HEK293 (cell line): ENCODE results near the gene LRRC23.

Experiments used
- BCL11A ChIP-seq: fragments of 450-650 bp; formaldehyde crosslinking; IDR thresholded peaks from 2 replicates; pipeline ENCODE4 v1.5.1; 2016; ENCODE audit warnings: low read depth, missing biosample characterization, missing genetic modification characterization
- EGR2 ChIP-seq: fragments of 450-650 bp; formaldehyde crosslinking; IDR thresholded peaks from 2 replicates; pipeline ENCODE4 v1.5.1; 2016; ENCODE audit warnings: low read depth, missing biosample characterization, missing genetic modification characterization
- FEZF1 ChIP-seq: fragments of 450-650 bp; formaldehyde crosslinking; IDR thresholded peaks from 2 replicates; pipeline ENCODE4 v1.5.1; 2016; ENCODE audit warnings: missing biosample characterization, missing genetic modification characterization
- HIC1 ChIP-seq: fragments of 450-650 bp; formaldehyde crosslinking; IDR thresholded peaks from 2 replicates; pipeline ENCODE4 v1.5.1; 2016; ENCODE audit warnings: missing biosample characterization, missing genetic modification characterization
- HOXD13 ChIP-seq: sonication (generic); formaldehyde crosslinking; IDR thresholded peaks from 2 replicates; pipeline ENCODE4 v1.8.0; 2022; ENCODE audit warnings: missing genetic modification reagents, borderline replicate concordance
- KLF16 ChIP-seq: fragments of 450-650 bp; formaldehyde crosslinking; IDR thresholded peaks from 2 replicates; pipeline ENCODE4 v1.5.1; 2017; ENCODE audit warnings: missing biosample characterization, missing genetic modification characterization
- KLF17 ChIP-seq: fragments of 450-650 bp; formaldehyde crosslinking; IDR thresholded peaks from 2 replicates; pipeline ENCODE4 v1.5.1; 2016; ENCODE audit warnings: missing biosample characterization, missing genetic modification characterization
- PRDM6 ChIP-seq: fragments of 450-650 bp; formaldehyde crosslinking; IDR thresholded peaks from 2 replicates; pipeline ENCODE4 v1.5.1; 2017; ENCODE audit warnings: missing biosample characterization, missing genetic modification characterization
- REPIN1 ChIP-seq: fragments of 450-650 bp; formaldehyde crosslinking; IDR thresholded peaks from 2 replicates; pipeline ENCODE4 v1.5.1; 2017; ENCODE audit warnings: missing biosample characterization, missing genetic modification characterization, low read depth
- SALL2 ChIP-seq: fragments of 450-650 bp; formaldehyde crosslinking; IDR thresholded peaks from 2 replicates; pipeline ENCODE4 v1.5.0; 2017; ENCODE audit warnings: missing biosample characterization, mild to moderate bottlenecking, missing genetic modification characterization, borderline replicate concordance
- SETDB1 ChIP-seq: IDR thresholded peaks from one replicate; pipeline ENCODE4 v1.6.1; 2017; ENCODE audit warnings: mild to moderate bottlenecking, low read length, moderate library complexity, mixed read lengths; ENCODE audit not compliant: insufficient read length
- YY2 ChIP-seq: fragments of 450-650 bp; formaldehyde crosslinking; IDR thresholded peaks from 2 replicates; pipeline ENCODE4 v1.5.1; 2016; ENCODE audit warnings: missing biosample characterization, missing genetic modification characterization
- ZBTB21 ChIP-seq: fragments of 450-650 bp; formaldehyde crosslinking; IDR thresholded peaks from 2 replicates; pipeline ENCODE4 v1.5.1; 2017; ENCODE audit warnings: missing biosample characterization, missing genetic modification characterization
- ZBTB8A ChIP-seq: fragments of 450-650 bp; formaldehyde crosslinking; IDR thresholded peaks from 2 replicates; pipeline ENCODE4 v1.5.1; 2016; ENCODE audit warnings: missing biosample characterization, missing genetic modification characterization
- ZEB2 ChIP-seq: fragments of 450-650 bp; formaldehyde crosslinking; IDR thresholded peaks from 2 replicates; pipeline ENCODE4 v1.5.1; 2016; ENCODE audit warnings: missing biosample characterization, missing genetic modification characterization
- ZFP69B ChIP-seq: fragments of 450-650 bp; formaldehyde crosslinking; IDR thresholded peaks from 2 replicates; pipeline ENCODE4 v1.5.1; 2016; ENCODE audit warnings: missing biosample characterization, missing genetic modification characterization
- ZNF10 ChIP-seq: fragments of 450-650 bp; formaldehyde crosslinking; IDR thresholded peaks from 2 replicates; pipeline ENCODE4 v1.5.1; 2017; ENCODE audit warnings: missing biosample characterization, missing genetic modification characterization
- ZNF146 ChIP-seq: fragments of 450-650 bp; formaldehyde crosslinking; IDR thresholded peaks from 2 replicates; pipeline ENCODE4 v1.5.1; 2016; ENCODE audit warnings: missing biosample characterization, missing genetic modification characterization
- ZNF174 ChIP-seq: fragments of 450-650 bp; formaldehyde crosslinking; IDR thresholded peaks from 2 replicates; pipeline ENCODE4 v1.5.0; 2017; ENCODE audit warnings: missing biosample characterization, mild to moderate bottlenecking, missing genetic modification characterization
- ZNF214 ChIP-seq: fragments of 450-650 bp; formaldehyde crosslinking; IDR thresholded peaks from 2 replicates; pipeline ENCODE4 v1.5.1; 2017; ENCODE audit warnings: missing biosample characterization, mild to moderate bottlenecking, missing genetic modification characterization, borderline replicate concordance
- ZNF292 ChIP-seq: fragments of 450-650 bp; formaldehyde crosslinking; IDR thresholded peaks from 2 replicates; pipeline ENCODE4 v1.5.1; 2016; ENCODE audit warnings: low read depth, missing biosample characterization, missing genetic modification characterization, borderline replicate concordance
- ZNF354C ChIP-seq: fragments of 450-650 bp; formaldehyde crosslinking; IDR thresholded peaks from 2 replicates; pipeline ENCODE4 v1.5.1; 2016; ENCODE audit warnings: missing biosample characterization, missing genetic modification characterization, low read depth, borderline replicate concordance
- ZNF362 ChIP-seq: fragments of 450-650 bp; formaldehyde crosslinking; IDR thresholded peaks from 2 replicates; pipeline ENCODE4 v1.5.1; 2016; ENCODE audit warnings: missing biosample characterization, missing genetic modification characterization
- ZNF423 ChIP-seq: fragments of 450-650 bp; formaldehyde crosslinking; IDR thresholded peaks from 2 replicates; pipeline ENCODE4 v1.5.1; 2016; ENCODE audit warnings: missing biosample characterization, missing genetic modification characterization
- ZNF48 ChIP-seq: fragments of 450-650 bp; formaldehyde crosslinking; IDR thresholded peaks from 2 replicates; pipeline ENCODE4 v1.5.1; 2016; ENCODE audit warnings: missing biosample characterization, missing genetic modification characterization
- ZNF530 ChIP-seq: fragments of 450-650 bp; formaldehyde crosslinking; IDR thresholded peaks from 2 replicates; pipeline ENCODE4 v1.5.1; 2016; ENCODE audit warnings: low read depth, missing biosample characterization, missing genetic modification characterization
- ZNF585B ChIP-seq: fragments of 450-650 bp; formaldehyde crosslinking; IDR thresholded peaks from 2 replicates; pipeline ENCODE4 v1.5.1; 2016; ENCODE audit warnings: missing biosample characterization, missing genetic modification characterization
- ZNF623 ChIP-seq: fragments of 450-650 bp; formaldehyde crosslinking; IDR thresholded peaks from 2 replicates; pipeline ENCODE4 v1.5.1; 2016; ENCODE audit warnings: missing biosample characterization, missing genetic modification characterization
- ZNF664 ChIP-seq: fragments of 450-650 bp; formaldehyde crosslinking; IDR thresholded peaks from 2 replicates; pipeline ENCODE4 v1.5.1; 2016; ENCODE audit warnings: missing biosample characterization, missing genetic modification characterization
- ZNF692 ChIP-seq: fragments of 450-650 bp; formaldehyde crosslinking; IDR thresholded peaks from 2 replicates; pipeline ENCODE4 v1.5.1; 2016; ENCODE audit warnings: missing biosample characterization, missing genetic modification characterization
- ZNF704 ChIP-seq: fragments of 450-650 bp; formaldehyde crosslinking; IDR thresholded peaks from 2 replicates; pipeline ENCODE4 v1.5.1; 2016; ENCODE audit warnings: missing biosample characterization, missing genetic modification characterization

LRRC23 gene

GRCh38 chr12:6873094-6874014 is 31.3 kb upstream of the LRRC23 start, which contains the start of gene SPSB2 (continued):
- TF ChIP-seq ZNF354C (no peak), ZNF362 (tag by site-specific recombination) (no peak), KLF17 (tag by site-specific recombination) (0 out of 2 replicates have a peak, but pooled peaks have one; percentile 61), ZNF623 (no peak), ZNF214 (no peak), EGR2 (tag by site-specific recombination) (peak; percentile 61), YY2 (tag by site-specific recombination) (no peak), ZNF292 (tag by site-specific recombination) (no peak), HIC1 (tag by site-specific recombination) (peak; percentile 29), ZNF692 (peak; percentile 60), ZNF704 (tag by site-specific recombination) (0 out of 2 replicates have a peak, but pooled peaks have one; percentile 55), ZNF585B (tag by site-specific recombination) (no peak), ZNF146 (no peak), ZNF10 (tag by site-specific recombination) (0 out of 2 replicates have a peak, but pooled peaks have one; percentile 6), REPIN1 (no peak), ZFP69B (peak; percentile 51; the same call in 1 of the 2 replicates), KLF16 (tag by site-specific recombination) (peak; percentile 96), FEZF1 (tag by site-specific recombination) (no peak), ZNF664 (tag by site-specific recombination) (no peak), ZNF48 (tag by site-specific recombination) (no peak), ZNF423 (no peak), PRDM6 (tag by site-specific recombination) (no peak), ZNF530 (tag by site-specific recombination) (no peak), HOXD13 (CRISPR knock-in tag) (no peak), BCL11A (tag by site-specific recombination) (no peak), ZEB2 (tag by site-specific recombination) (peak; percentile 85), ZBTB8A (tag by site-specific recombination) (peak; percentile 90), SALL2 (tag by site-specific recombination) (no peak), ZBTB21 (tag by site-specific recombination) (no peak), ZNF174 (no peak), SETDB1 (no peak)
